GM21825 (cell line): Measurements from ENCODE around the gene FYN.
"Not testable (repeated sequence)": the region's sequence is repeated elsewhere in the genome, so short reads cannot be mapped to it uniquely, and the experiment has no call there.

ENCODE experiments used
- ATAC-seq: cut with Tn5 transposase; IDR thresholded peaks from one replicate; pipeline ENCODE4 v1.9.1; 2021; ENCODE audit warnings: mild to moderate bottlenecking, moderate library complexity; ENCODE audit not compliant: unreplicated experiment

The FYN gene

GRCh38 chr6:111835398-111835797, 37.9 kb downstream of the FYN start:
- ATAC-seq, result not testable (repeated sequence)

- ATAC-seq, result no peak
Observed at GRCh38 chr6:111834356-111834755, 38.9 kb downstream of the FYN start.

- ATAC-seq, result peak; percentile 44
Observed at GRCh38 chr6:111832833-111833418, 40.3 kb downstream of the FYN start.

GRCh38 chr6:111831408-111831807, 41.8 kb downstream of the FYN start:
- ATAC-seq, result no peak

- no peak for ATAC-seq
Observed at GRCh38 chr6:111829998-111830397, 43.3 kb downstream of the FYN start.

GRCh38 chr6:111829581-111829980, 43.7 kb downstream of the FYN start:
- no peak for ATAC-seq

GRCh38 chr6:111828809-111829208, 44.4 kb downstream of the FYN start:
- ATAC-seq, result no peak

GRCh38 chr6:111825439-111826086, 47.7 kb downstream of the FYN start:
- no peak for ATAC-seq

GRCh38 chr6:111824608-111825337, 48.5 kb downstream of the FYN start:
- peak; percentile 87 for ATAC-seq

GRCh38 chr6:111823831-111824607, 49.2 kb downstream of the FYN start:
- ATAC-seq, result peak; percentile 8

- no peak for ATAC-seq
Observed at GRCh38 chr6:111823012-111823411, 50.2 kb downstream of the FYN start.

GRCh38 chr6:111819458-111819857, 53.8 kb downstream of the FYN start:
- no peak for ATAC-seq

- no peak for ATAC-seq
Observed at GRCh38 chr6:111818539-111819226, 54.6 kb downstream of the FYN start.

- no peak for ATAC-seq
Observed at GRCh38 chr6:111817451-111818120, 55.7 kb downstream of the FYN start.

GRCh38 chr6:111813677-111814310, 59.5 kb downstream of the FYN start:
- ATAC-seq, result no peak

- no peak for ATAC-seq
Observed at GRCh38 chr6:111813237-111813636, 60.0 kb downstream of the FYN start.

GRCh38 chr6:111812060-111813038, 60.9 kb downstream of the FYN start:
- no peak for ATAC-seq

- no peak for ATAC-seq
Observed at GRCh38 chr6:111810294-111811131, 62.7 kb downstream of the FYN start.
